ENCODE results near the gene LRTM1. TPM values are rescaled to one million over a fixed set of nuclear protein-coding genes. Genes with fewer than 3 reads are reported as not detected.
A peak's percentile ranks its signal among the peaks of the same experiment; 100 is the strongest.

The LRTM1 gene
- total and polyA plus RNA-seq, 2 of the 13 experiments (the other 11 are each of a cell fraction or from before 2014, with no cell fraction given): not detected

DNA sequence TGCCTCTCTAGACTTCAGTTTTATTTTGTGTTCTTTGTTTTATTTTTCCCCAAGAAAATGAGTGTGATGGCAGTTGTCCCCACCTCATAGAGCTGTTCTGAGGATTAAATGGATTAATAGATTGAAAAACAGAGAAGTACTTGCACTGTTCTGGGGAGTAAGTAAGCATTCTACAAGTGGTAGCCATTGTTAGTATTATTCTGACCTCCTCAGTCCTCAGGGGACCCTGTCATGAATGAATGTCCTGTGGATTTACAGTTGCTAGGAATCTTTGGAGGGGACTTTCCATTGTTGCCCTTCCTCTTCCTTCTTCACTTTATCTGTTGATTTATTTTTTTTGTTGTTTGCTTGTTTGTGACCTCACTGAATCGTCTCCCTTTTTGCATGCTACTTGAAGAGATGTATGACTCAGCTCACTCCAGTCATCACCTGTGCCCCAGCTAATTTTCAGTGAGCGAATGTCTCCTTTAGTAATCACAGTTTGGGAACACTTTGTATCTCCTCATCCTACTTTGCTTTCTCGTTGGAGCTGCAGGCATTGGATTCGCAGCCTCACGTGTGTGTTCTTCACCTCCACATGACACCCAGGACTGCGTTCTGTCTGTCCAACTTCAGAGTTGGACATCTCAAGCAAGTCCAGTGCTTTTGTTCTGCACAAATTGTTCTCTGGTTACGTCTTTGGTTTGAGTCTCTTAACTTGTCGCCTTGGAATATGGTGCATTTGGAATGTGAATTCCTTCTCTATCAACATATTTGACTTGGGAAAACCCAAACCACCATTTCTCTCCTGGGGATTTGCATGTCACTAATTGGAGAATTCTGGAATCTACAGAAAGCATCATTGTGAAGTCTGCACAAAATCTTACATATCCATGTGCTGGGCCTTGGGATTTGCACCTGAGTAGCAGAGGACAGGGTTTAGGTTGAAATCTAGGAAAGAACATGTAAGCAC is 54.5 kb downstream of the LRTM1 start:
- no TSS peak for BruUV-seq (replicated peaks)
- Histone ChIP-seq H2AFZ (ENCODE audit: low read length) (no peak overlapping the region), H3K9ac (ENCODE audit: insufficient read depth, low read depth, low read length) (no peak overlapping the region), H3K27ac (ENCODE audit: extremely low read length, insufficient read depth, low read length) (no peak overlapping the region), H3K27me3 (ENCODE audit: control insufficient read depth in 1 of 2, insufficient read depth in 2 of 2, low read length in 2 of 2) (peaks cover 0 to 8% of the 10 kb centered on the region in 2 experiments; a peak in 1 of 5 replicates), H4K20me1 (ENCODE audit: insufficient read depth, low read length) (no peaks in the 10 kb centered on the region), H3K9me3 (ENCODE audit: low read length) (no peaks in the 10 kb centered on the region), H3K4me2 (ENCODE audit: low read depth, low read length) (no peak overlapping the region), H3K36me3 (replicated peaks in 1 of 2; ENCODE audit: control insufficient read depth in 1 of 2, insufficient read depth in 2 of 2, low read length in 2 of 2) (no peaks in the 10 kb centered on the region), H3K79me2 (ENCODE audit: insufficient read depth, low read length) (no peaks in the 10 kb centered on the region), H3K4me3 (replicated peaks in 1 of 3; ENCODE audit: insufficient read depth in 1 of 3, low read depth in 2 of 3, low read length in 3 of 3) (no peak overlapping the region), H3K4me1 (ENCODE audit: insufficient read depth, low read length) (no peaks in the 10 kb centered on the region)
- WGBS (ENCODE audit: low lambda C conversion rate): 0% methylated on average over 8 of the region's 8 CpGs
- TF ChIP-seq ZFP37 (CRISPR knock-in tag; IDR thresholded peaks at IDR 0.05; ENCODE audit: borderline replicate concordance) (no peak), CREB1 (IDR thresholded peaks at IDR 0.05) (0 out of 2 replicates have a peak, but pooled peaks have one; percentile 9), CREB1 (CRISPR knock-in tag; IDR thresholded peaks at IDR 0.05) (no peak)
- TF ChIP-seq, protein P1, sequence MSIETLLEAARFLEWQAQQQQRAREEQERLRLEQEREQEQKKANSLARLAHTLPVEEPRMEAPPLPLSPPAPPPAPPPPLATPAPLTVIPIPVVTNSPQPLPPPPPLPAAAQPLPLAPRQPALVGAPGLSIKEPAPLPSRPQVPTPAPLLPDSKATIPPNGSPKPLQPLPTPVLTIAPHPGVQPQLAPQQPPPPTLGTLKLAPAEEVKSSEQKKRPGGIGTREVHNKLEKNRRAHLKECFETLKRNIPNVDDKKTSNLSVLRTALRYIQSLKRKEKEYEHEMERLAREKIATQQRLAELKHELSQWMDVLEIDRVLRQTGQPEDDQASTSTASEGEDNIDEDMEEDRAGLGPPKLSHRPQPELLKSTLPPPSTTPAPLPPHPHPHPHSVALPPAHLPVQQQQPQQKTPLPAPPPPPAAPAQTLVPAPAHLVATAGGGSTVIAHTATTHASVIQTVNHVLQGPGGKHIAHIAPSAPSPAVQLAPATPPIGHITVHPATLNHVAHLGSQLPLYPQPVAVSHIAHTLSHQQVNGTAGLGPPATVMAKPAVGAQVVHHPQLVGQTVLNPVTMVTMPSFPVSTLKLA (IDR thresholded peaks at IDR 0.05): peak; percentile 73
- ATAC-seq (no peak), DNase-seq (ENCODE audit: low spot score) (no peak), FAIRE-seq (no peak)
- in situ Hi-C loops (cut with HindIII; ENCODE audit: extremely low pct_ligation_motif_present, low pct_unique_long_range_greater_than_20kb): loop anchor here (25.0 kb wide), 3 partner anchors 864 to 1389 kb away; no protein-coding TSS in a partner anchor
- POLR2A ChIA-PET: no interaction called here
- intact Hi-C loops (cut with micrococcal nuclease; ENCODE audit: unreplicated experiment): no loop called here
- CTCF ChIA-PET (ENCODE audit: low intra/inter-chr PET ratio, low total read pairs): no interaction called here

DNA sequence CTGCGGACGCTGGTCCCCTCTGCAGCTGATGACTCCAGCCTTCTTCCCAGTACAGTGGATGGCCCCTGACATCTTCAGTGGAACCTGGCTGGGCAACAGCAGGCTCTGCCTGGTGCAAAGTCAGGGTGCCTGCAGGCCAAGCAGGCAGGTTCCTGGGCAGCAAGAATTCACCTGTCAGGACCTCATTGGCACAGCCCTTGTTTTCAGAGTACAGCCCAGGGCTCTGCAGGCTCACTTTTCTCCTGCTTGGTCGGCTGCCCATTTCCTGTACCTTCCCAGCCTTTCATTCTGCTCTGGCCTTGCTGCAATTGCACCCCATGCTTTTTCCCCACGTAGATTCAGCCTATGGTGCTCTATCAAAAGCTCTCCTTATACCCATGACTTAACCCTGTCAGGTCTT is 56.0 kb downstream of the LRTM1 start:
- 3% methylated on average over 2 of the region's 4 CpGs for WGBS (ENCODE audit: low lambda C conversion rate)
- TF ChIP-seq, protein P2, sequence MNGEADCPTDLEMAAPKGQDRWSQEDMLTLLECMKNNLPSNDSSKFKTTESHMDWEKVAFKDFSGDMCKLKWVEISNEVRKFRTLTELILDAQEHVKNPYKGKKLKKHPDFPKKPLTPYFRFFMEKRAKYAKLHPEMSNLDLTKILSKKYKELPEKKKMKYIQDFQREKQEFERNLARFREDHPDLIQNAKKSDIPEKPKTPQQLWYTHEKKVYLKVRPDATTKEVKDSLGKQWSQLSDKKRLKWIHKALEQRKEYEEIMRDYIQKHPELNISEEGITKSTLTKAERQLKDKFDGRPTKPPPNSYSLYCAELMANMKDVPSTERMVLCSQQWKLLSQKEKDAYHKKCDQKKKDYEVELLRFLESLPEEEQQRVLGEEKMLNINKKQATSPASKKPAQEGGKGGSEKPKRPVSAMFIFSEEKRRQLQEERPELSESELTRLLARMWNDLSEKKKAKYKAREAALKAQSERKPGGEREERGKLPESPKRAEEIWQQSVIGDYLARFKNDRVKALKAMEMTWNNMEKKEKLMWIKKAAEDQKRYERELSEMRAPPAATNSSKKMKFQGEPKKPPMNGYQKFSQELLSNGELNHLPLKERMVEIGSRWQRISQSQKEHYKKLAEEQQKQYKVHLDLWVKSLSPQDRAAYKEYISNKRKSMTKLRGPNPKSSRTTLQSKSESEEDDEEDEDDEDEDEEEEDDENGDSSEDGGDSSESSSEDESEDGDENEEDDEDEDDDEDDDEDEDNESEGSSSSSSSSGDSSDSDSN (CRISPR knock-in tag; IDR thresholded peaks at IDR 0.05): no peak
- TF ChIP-seq SRSF1 (optimal IDR thresholded peaks at IDR 0.05; ENCODE audit: low read depth, low read length) (no peak), SMARCE1 (IDR thresholded peaks at IDR 0.05; ENCODE audit: borderline replicate concordance) (no peak), THYN1 (CRISPR knock-in tag; IDR thresholded peaks at IDR 0.05; ENCODE audit: borderline replicate concordance, low read depth) (no peak), MLLT10 (CRISPR knock-in tag; IDR thresholded peaks at IDR 0.05) (no peak), MBD4 (IDR thresholded peaks at IDR 0.05; ENCODE audit: borderline replicate concordance, low read length) (no peak), ATF7 (IDR thresholded peaks at IDR 0.05) (no peak), ATF7 (CRISPR knock-in tag; IDR thresholded peaks at IDR 0.05) (no peak), ZNF251 (CRISPR knock-in tag; IDR thresholded peaks at IDR 0.05) (no peak)
- FAIRE-seq (no peak), DNase-seq (ENCODE audit: low spot score) (no peak), ATAC-seq (no peak)
- CTCF ChIA-PET (ENCODE audit: low intra/inter-chr PET ratio, low total read pairs): no interaction called here
- no peaks in the 10 kb centered on the region for H4K20me1 ChIP-seq (ENCODE audit: insufficient read depth, low read length)
- no peak overlapping the region for H2AFZ ChIP-seq (ENCODE audit: low read length)
- H3K9ac ChIP-seq (ENCODE audit: insufficient read depth, low read depth, low read length): no peak overlapping the region
- H3K27ac ChIP-seq (ENCODE audit: extremely low read length, insufficient read depth, low read length): no peak overlapping the region
- H3K27me3 ChIP-seq (ENCODE audit: control insufficient read depth in 1 of 2, insufficient read depth in 2 of 2, low read length in 2 of 2): peaks cover 0 to 9% of the 10 kb centered on the region in 2 experiments; a peak in 1 of 5 replicates
- no peaks in the 10 kb centered on the region for H3K79me2 ChIP-seq (ENCODE audit: insufficient read depth, low read length)
- no peak overlapping the region for H3K4me2 ChIP-seq (ENCODE audit: low read depth, low read length)
- H3K36me3 ChIP-seq (replicated peaks in 1 of 2; ENCODE audit: control insufficient read depth in 1 of 2, insufficient read depth in 2 of 2, low read length in 2 of 2): no peaks in the 10 kb centered on the region
- no TSS peak for BruUV-seq (replicated peaks)
- POLR2A ChIA-PET: no interaction called here
- H3K4me3 ChIP-seq (replicated peaks in 1 of 3; ENCODE audit: insufficient read depth in 1 of 3, low read depth in 2 of 3, low read length in 3 of 3): no peak overlapping the region
- no peaks in the 10 kb centered on the region for H3K4me1 ChIP-seq (ENCODE audit: insufficient read depth, low read length)
- in situ Hi-C loops (cut with HindIII; ENCODE audit: extremely low pct_ligation_motif_present, low pct_unique_long_range_greater_than_20kb): loop anchor here (25.0 kb wide), 3 partner anchors 865 to 1390 kb away; no protein-coding TSS in a partner anchor
- H3K9me3 ChIP-seq (ENCODE audit: low read length): no peaks in the 10 kb centered on the region
- intact Hi-C loops (cut with micrococcal nuclease; ENCODE audit: unreplicated experiment): no loop called here

Measured in HepG2 (cell line).